Measurements from ENCODE around the gene APOO. TPM values are rescaled to one million over a fixed set of nuclear protein-coding genes. Genes with fewer than 3 reads are reported as not detected.

APOO gene
- total and polyA plus RNA-seq, 2 experiments from 2014 or later = 32.8 to 72.4 TPM

GRCh38 chrX:23822841-23823240, 84.9 kb downstream of the APOO start:
- Histone ChIP-seq H3K79me2 (replicated peaks; ENCODE audit: insufficient read depth) (no peaks in the 10 kb centered on the region), H3K36me3 (ENCODE audit: insufficient read depth) (no peaks in the 10 kb centered on the region), H3K27me3 (ENCODE audit: insufficient read depth) (no peaks in the 10 kb centered on the region), H3K4me3 (no peak overlapping the region), H4K20me1 (replicated peaks; ENCODE audit: insufficient read depth) (no peaks in the 10 kb centered on the region), H3K9me2 (ENCODE audit: insufficient read depth) (no peaks in the 10 kb centered on the region), H3K4me2 (no peak overlapping the region), H2AFZ (no peak overlapping the region), H3K4me1 (ENCODE audit: insufficient read depth) (no peaks in the 10 kb centered on the region), H3F3A (replicated peaks; ENCODE audit: low read depth) (no peaks in the 10 kb centered on the region), H3K27ac (ENCODE audit: low read depth) (no peak overlapping the region)
- H3K4me3 Mint-ChIP-seq = no peak overlapping the region
- no peaks in the 10 kb centered on the region for H3K36me3 Mint-ChIP-seq (ENCODE audit: low read depth)
- no peak overlapping the region for H3K27ac Mint-ChIP-seq
- H3K27me3 Mint-ChIP-seq (ENCODE audit: insufficient read depth, low read depth, poor library complexity) = no peaks in the 10 kb centered on the region
- H3K4me1 Mint-ChIP-seq = peaks cover under 1% of the 10 kb centered on the region; the same call in 2 of the 3 replicates
- H3K9me3 Mint-ChIP-seq = no peaks in the 10 kb centered on the region
- DNase-seq (ENCODE audit: low spot score) = no peak
- no peak for ATAC-seq
- TF ChIP-seq ZNF462 (CRISPR knock-in tag; IDR thresholded peaks at IDR 0.05) (no peak), NANOG (IDR thresholded peaks at IDR 0.05; ENCODE audit: borderline replicate concordance) (no peak), ZNF114 (CRISPR knock-in tag; IDR thresholded peaks at IDR 0.05) (no peak), POLR2AphosphoS5 (IDR thresholded peaks at IDR 0.05; ENCODE audit: low read depth) (no peak), STAT1 (IDR thresholded peaks at IDR 0.05; ENCODE audit: unreplicated experiment) (no peak), ETS1 (IDR thresholded peaks at IDR 0.05) (no peak), ZNF331 (CRISPR knock-in tag; IDR thresholded peaks at IDR 0.05; ENCODE audit: low read depth) (no peak), EZH2 (IDR thresholded peaks at IDR 0.05; ENCODE audit: low read depth, unreplicated experiment) (no peak), CTCF (conservative IDR thresholded peaks at IDR 0.05; ENCODE audit: low read depth in 2 of 2) (no peak), EZH2phosphoT487 (IDR thresholded peaks at IDR 0.05; ENCODE audit: unreplicated experiment) (no peak), JUNB (IDR thresholded peaks at IDR 0.05; ENCODE audit: unreplicated experiment) (no peak), REST (IDR thresholded peaks at IDR 0.05; ENCODE audit: unreplicated experiment) (no peak), CREB1 (CRISPR knock-in tag; IDR thresholded peaks at IDR 0.05; ENCODE audit: low read depth) (no peak)
